K562 (cell line): Measurements from ENCODE around the gene MARCHF3. TPM values are rescaled to one million over a fixed set of nuclear protein-coding genes. Genes with fewer than 3 reads are reported as not detected.

Source experiments
- CBX1 ChIP-seq: sonication (generic); IDR thresholded peaks from 2 replicates; pipeline ENCODE4 v1.6.1; 2016; ENCODE audit warnings: antibody characterized with exemption, low read depth, mild to moderate bottlenecking
- CSDE1 ChIP-seq, 2 experiments: fragments of 450-650 bp; IDR thresholded peaks; 2 replicates each; pipeline ENCODE4 v1.6.1; 2016; ENCODE audit warnings: mild to moderate bottlenecking in 1 of 2
- EP400 ChIP-seq: fragments of 450-650 bp; IDR thresholded peaks from 2 replicates; pipeline ENCODE4 v1.6.1; 2017; ENCODE audit warnings: antibody characterized with exemption, mild to moderate bottlenecking, moderate library complexity
- GABPB2 ChIP-seq: fragments of 250-450 bp; sonication (Bioruptor Pico); conservative IDR thresholded peaks from 2 replicates; pipeline ENCODE4 v1.5.1; 2021; ENCODE audit warnings: mild to moderate bottlenecking
- HDGF ChIP-seq: fragments of 450-650 bp; IDR thresholded peaks from 2 replicates; pipeline ENCODE4 v1.6.1; 2016
- NFATC3 ChIP-seq: fragments of 450-650 bp; IDR thresholded peaks from 2 replicates; pipeline ENCODE4 v1.6.1; 2017; ENCODE audit warnings: mild to moderate bottlenecking
- NR3C1 ChIP-seq: sonication (generic); formaldehyde crosslinking; IDR thresholded peaks from 2 replicates; pipeline ENCODE4 v1.8.1; 2022; ENCODE audit warnings: missing genetic modification reagents
- PHTF2 ChIP-seq: fragments of 250-450 bp; sonication (Bioruptor Pico); IDR thresholded peaks from 2 replicates; pipeline ENCODE4 v1.5.0; 2021; ENCODE audit warnings: mild to moderate bottlenecking
- PTBP1 ChIP-seq: fragments of 200-400 bp; formaldehyde crosslinking; IDR thresholded peaks from 2 replicates; pipeline ENCODE4 v1.6.1; 2017; ENCODE audit warnings: low read depth, low read length
- PYGO2 ChIP-seq: fragments of 450-650 bp; IDR thresholded peaks from 2 replicates; pipeline ENCODE4 v1.6.1; 2016; ENCODE audit warnings: mild to moderate bottlenecking, missing genetic modification characterization, moderate library complexity, missing compliant biosample characterization
- STAT5A ChIP-seq: IDR thresholded peaks from 2 replicates; pipeline ENCODE4 v1.6.1; 2012; ENCODE audit warnings: low read length, inconsistent platforms, borderline replicate concordance
- U2AF2 ChIP-seq: fragments of 200-400 bp; formaldehyde crosslinking; optimal IDR thresholded peaks from 2 replicates; pipeline ENCODE3; 2017; ENCODE audit warnings: low read depth, mild to moderate bottlenecking, low read length
- ZNF778 ChIP-seq: fragments of 450-650 bp; formaldehyde crosslinking; IDR thresholded peaks from 2 replicates; pipeline ENCODE4 v1.4.0; 2020; ENCODE audit warnings: mild to moderate bottlenecking, moderate library complexity
- ZNF830 ChIP-seq: fragments of 250-450 bp; sonication (Bioruptor Pico); IDR thresholded peaks from 2 replicates; pipeline ENCODE4 v1.5.0; 2021; ENCODE audit warnings: mild to moderate bottlenecking
- ZSCAN29 ChIP-seq: fragments of 450-650 bp; IDR thresholded peaks from 2 replicates; pipeline ENCODE4 v1.6.1; 2017
- polyA plus RNA-seq, 8 experiments: library from polyadenylated mRNA; depleted of rRNA in 4 of 8; stranded (reverse) in 5 of 8; unstranded in 3 of 8; fragments of >200 nt; fragmentation: Nextera tagmentation in 2 of 8; fragmentation: Illumina TruSeq in 1 of 8; extraction: Ambion mirVana in 2 of 8; extraction: Trizol in 1 of 8; gene quantifications; 2 replicates each; pipeline versions ENCODE4 v1.2.1 to v1.2.3, GENCODE V29; 2011 to 2014; ENCODE audit warnings: inconsistent platforms in 1 of 8, missing spikeins in 1 of 8
- total RNA-seq, 7 experiments: library from RNA; depleted of rRNA in 6 of 7; stranded (reverse); fragments of >200 nt in 6 of 7; fragmentation: Illumina TruSeq in 2 of 7; extraction: Trizol in 2 of 7; gene quantifications; 2 replicates each; pipeline versions ENCODE4 v1.2.1 to v1.2.3, GENCODE V29; 2011 to 2021; ENCODE audit warnings: low replicate concordance in 1 of 7
- TF ChIP-seq, protein P1 (sequence below): fragments of 200-400 bp; formaldehyde crosslinking; IDR thresholded peaks from 2 replicates; pipeline ENCODE4 v1.6.1; 2017; ENCODE audit warnings: mild to moderate bottlenecking, low read depth, low read length, moderate library complexity
- TF ChIP-seq, protein P2 (sequence below): fragments of 450-650 bp; formaldehyde crosslinking; IDR thresholded peaks from 2 replicates; pipeline ENCODE4 v1.4.0; 2020; ENCODE audit warnings: mild to moderate bottlenecking, moderate library complexity
- TF ChIP-seq, protein P3 (sequence below): fragments of 250-450 bp; sonication (Bioruptor Pico); IDR thresholded peaks from 2 replicates; pipeline ENCODE4 v1.8.0; 2021; ENCODE audit warnings: mild to moderate bottlenecking, moderate library complexity

MARCHF3 gene
- total and polyA plus RNA-seq, 9 of the 15 experiments (the other 6 are each of a cell fraction or from before 2014, with no cell fraction given), result 5.6 to 37.4 (median 16.5) TPM

DNA sequence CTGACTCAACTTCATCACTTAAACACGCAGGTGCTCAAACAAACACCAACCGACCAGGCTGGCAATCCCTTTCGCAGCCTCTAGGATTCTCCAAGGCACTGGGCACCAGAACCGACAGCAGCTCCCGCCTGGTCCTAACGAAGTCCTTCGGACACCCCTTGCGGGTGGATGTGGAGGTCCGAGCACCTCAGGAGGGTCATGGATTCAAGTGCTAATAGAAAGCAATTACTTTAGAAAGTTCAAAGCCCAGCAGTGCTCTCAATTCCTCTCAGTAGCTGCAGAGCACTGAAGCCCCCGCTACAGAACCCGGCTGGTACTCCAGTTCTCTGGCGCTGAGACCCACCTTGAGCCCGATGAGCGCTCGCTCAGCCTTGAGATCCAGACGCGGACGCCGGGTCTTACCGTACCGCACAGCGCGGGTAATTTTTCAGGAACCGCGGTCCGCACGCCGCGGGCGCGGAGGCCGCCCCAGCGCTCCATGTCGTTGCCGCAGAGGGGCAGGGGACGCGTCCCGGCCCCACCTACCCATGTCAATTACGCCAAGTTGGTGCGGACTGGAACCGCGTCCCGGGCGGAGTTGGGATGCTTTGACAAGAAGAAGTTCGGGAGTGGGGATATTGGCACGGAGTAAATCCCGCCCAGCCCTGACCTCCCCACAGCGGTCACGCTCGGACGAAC is 638 bp downstream of the MARCHF3 start (continued):
- TF ChIP-seq, protein P1, sequence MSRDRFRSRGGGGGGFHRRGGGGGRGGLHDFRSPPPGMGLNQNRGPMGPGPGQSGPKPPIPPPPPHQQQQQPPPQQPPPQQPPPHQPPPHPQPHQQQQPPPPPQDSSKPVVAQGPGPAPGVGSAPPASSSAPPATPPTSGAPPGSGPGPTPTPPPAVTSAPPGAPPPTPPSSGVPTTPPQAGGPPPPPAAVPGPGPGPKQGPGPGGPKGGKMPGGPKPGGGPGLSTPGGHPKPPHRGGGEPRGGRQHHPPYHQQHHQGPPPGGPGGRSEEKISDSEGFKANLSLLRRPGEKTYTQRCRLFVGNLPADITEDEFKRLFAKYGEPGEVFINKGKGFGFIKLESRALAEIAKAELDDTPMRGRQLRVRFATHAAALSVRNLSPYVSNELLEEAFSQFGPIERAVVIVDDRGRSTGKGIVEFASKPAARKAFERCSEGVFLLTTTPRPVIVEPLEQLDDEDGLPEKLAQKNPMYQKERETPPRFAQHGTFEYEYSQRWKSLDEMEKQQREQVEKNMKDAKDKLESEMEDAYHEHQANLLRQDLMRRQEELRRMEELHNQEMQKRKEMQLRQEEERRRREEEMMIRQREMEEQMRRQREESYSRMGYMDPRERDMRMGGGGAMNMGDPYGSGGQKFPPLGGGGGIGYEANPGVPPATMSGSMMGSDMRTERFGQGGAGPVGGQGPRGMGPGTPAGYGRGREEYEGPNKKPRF, result no peak
- TF ChIP-seq, protein P2, sequence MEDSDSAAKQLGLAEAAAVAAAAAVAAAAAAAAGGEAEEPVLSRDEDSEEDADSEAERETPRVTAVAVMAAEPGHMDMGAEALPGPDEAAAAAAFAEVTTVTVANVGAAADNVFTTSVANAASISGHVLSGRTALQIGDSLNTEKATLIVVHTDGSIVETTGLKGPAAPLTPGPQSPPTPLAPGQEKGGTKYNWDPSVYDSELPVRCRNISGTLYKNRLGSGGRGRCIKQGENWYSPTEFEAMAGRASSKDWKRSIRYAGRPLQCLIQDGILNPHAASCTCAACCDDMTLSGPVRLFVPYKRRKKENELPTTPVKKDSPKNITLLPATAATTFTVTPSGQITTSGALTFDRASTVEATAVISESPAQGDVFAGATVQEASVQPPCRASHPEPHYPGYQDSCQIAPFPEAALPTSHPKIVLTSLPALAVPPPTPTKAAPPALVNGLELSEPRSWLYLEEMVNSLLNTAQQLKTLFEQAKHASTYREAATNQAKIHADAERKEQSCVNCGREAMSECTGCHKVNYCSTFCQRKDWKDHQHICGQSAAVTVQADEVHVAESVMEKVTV (CRISPR knock-in tag), result no peak
- TF ChIP-seq NFATC3, result no peak
- no peak for TF ChIP-seq U2AF2
- no peak for TF ChIP-seq PYGO2
- no peak for TF ChIP-seq EP400
- 0 out of 2 replicates have a peak, but pooled peaks have one; percentile 37 for TF ChIP-seq NR3C1 (CRISPR knock-in tag)
- no peak; the same call in 1 of the 2 replicates for TF ChIP-seq HDGF
- TF ChIP-seq PHTF2, result no peak
- no peak; a peak in 1 of 4 replicates for TF ChIP-seq CSDE1 (IDR thresholded peaks at IDR 0.05)
- TF ChIP-seq PTBP1, result no peak
- TF ChIP-seq STAT5A, result no peak
- TF ChIP-seq ZSCAN29, result no peak
- TF ChIP-seq CBX1, result no peak
- TF ChIP-seq GABPB2 (CRISPR knock-in tag), result no peak
- no peak for TF ChIP-seq ZNF778 (CRISPR knock-in tag)
- TF ChIP-seq, protein P3, sequence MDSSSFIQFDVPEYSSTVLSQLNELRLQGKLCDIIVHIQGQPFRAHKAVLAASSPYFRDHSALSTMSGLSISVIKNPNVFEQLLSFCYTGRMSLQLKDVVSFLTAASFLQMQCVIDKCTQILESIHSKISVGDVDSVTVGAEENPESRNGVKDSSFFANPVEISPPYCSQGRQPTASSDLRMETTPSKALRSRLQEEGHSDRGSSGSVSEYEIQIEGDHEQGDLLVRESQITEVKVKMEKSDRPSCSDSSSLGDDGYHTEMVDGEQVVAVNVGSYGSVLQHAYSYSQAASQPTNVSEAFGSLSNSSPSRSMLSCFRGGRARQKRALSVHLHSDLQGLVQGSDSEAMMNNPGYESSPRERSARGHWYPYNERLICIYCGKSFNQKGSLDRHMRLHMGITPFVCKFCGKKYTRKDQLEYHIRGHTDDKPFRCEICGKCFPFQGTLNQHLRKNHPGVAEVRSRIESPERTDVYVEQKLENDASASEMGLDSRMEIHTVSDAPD (CRISPR knock-in tag), result no peak
- no peak for TF ChIP-seq ZNF830 (CRISPR knock-in tag)
